K562 (cell line): ENCODE results near the gene LRRC39. TPM values are rescaled to one million over a fixed set of nuclear protein-coding genes. Genes with fewer than 3 reads are reported as not detected.

Experiments
- ATAC-seq: fragments of 200-7000 bp; cut with Tn5 transposase; 3 replicates; pipeline ENCODE4 v1.9.1; 2020; ENCODE audit warnings: moderate library complexity
- BruUV-seq: library from RNA; stranded (reverse); fragments of 400-500 nt; replicated peaks from 2 replicates; lab custom pipeline; 2021; lab: Mats Ljungman, UMichigan
- CTCF ChIA-PET: fragments of 300-600 bp; formaldehyde crosslinking; extraction: SDS; loops from one replicate; lab custom pipeline; 2021; ENCODE audit warnings: low intra/inter-chr PET ratio; lab: Yijun Ruan, JAX
- POLR2A ChIA-PET: fragments of 300-600, 350-650 bp; sonication (Branson Sonifier 250); formaldehyde crosslinking; extraction: SDS; loops from one replicate; lab custom pipeline; 2021; ENCODE audit warnings: antibody characterized with exemption, inconsistent platforms; lab: Yijun Ruan, JAX
- DNase-seq, 4 experiments: peaks; one replicate each; pipeline versions ENCODE4 v3.0.0 to v3.0.0-alpha.2; 2011 to 2018; ENCODE audit warnings: low spot score in 3 of 4, mixed read lengths in 3 of 4; ENCODE audit errors: extremely low read depth in 1 of 4
- FAIRE-seq: peaks from 2 replicates; lab custom pipeline; 2011; peaks lifted over from hg19 to GRCh38; lab: Jason Lieb, UNC
- H2AFZ ChIP-seq: 2 replicates; pipeline ENCODE4 v1.6.0; 2011; ENCODE audit warnings: low read depth, low read length, control low read depth, inconsistent platforms
- H3K27ac ChIP-seq: fragments of 200-600 bp; 3 replicates; pipeline ENCODE4 v1.8.0; 2011; ENCODE audit warnings: low read depth, mild to moderate bottlenecking, control low read depth, inconsistent platforms, low read length, moderate library complexity, mixed read lengths; ENCODE audit errors: extremely low read depth
- H3K27me3 ChIP-seq, 2 experiments: fragments of 300-600 bp in 1 of 2; 2 replicates in 1 of 2; 3 replicates in 1 of 2; pipeline versions ENCODE4 v1.6.0 to v1.8.0; 2011; ENCODE audit warnings: inconsistent platforms in 2 of 2, low read length in 2 of 2, mild to moderate bottlenecking in 1 of 2, mixed read lengths in 1 of 2, moderate library complexity in 1 of 2; ENCODE audit not compliant: control insufficient read depth in 2 of 2, insufficient read depth in 2 of 2
- H3K36me3 ChIP-seq: fragments of 300-600 bp; 3 replicates; pipeline ENCODE4 v1.8.0; 2011; ENCODE audit warnings: mild to moderate bottlenecking, low read length, inconsistent platforms; ENCODE audit not compliant: control insufficient read depth, insufficient read depth
- H3K4me1 ChIP-seq, 2 experiments: fragments of 200-600 bp in 1 of 2; replicated peaks in 1 of 2; 2 replicates in 1 of 2; 3 replicates in 1 of 2; pipeline versions ENCODE4 v1.5.1 to v1.8.0; 2011; ENCODE audit warnings: inconsistent platforms in 2 of 2, low read length in 2 of 2, mild to moderate bottlenecking in 1 of 2, mixed read lengths in 1 of 2, moderate library complexity in 1 of 2; ENCODE audit not compliant: control insufficient read depth in 2 of 2, insufficient read depth in 2 of 2
- H3K4me2 ChIP-seq: 2 replicates; pipeline ENCODE4 v1.6.1; 2011; ENCODE audit warnings: low read length, control low read depth, inconsistent platforms, mixed read lengths; ENCODE audit not compliant: insufficient read depth
- H3K4me3 ChIP-seq: fragments of 200-600 bp; sonication (generic), shearing (Covaris generic); 2 replicates; pipeline ENCODE4 v1.5.1; 2016; ENCODE audit warnings: control low read depth, inconsistent platforms
- H3K79me2 ChIP-seq: fragments of 200-600 bp; 3 replicates; pipeline ENCODE4 v1.8.0; 2011; ENCODE audit warnings: low read length, inconsistent platforms; ENCODE audit not compliant: control insufficient read depth, insufficient read depth
- H3K9ac ChIP-seq, 2 experiments: 2 replicates each; pipeline versions ENCODE4 v1.6.0 to v1.6.1; 2011; ENCODE audit warnings: low read depth in 2 of 2, low read length in 2 of 2, control low read depth in 1 of 2, inconsistent platforms in 1 of 2, mild to moderate bottlenecking in 1 of 2, mixed read lengths in 1 of 2; ENCODE audit not compliant: insufficient read depth in 1 of 2
- H3K9me1 ChIP-seq: one replicate; pipeline ENCODE4 v1.6.0; 2011; ENCODE audit warnings: inconsistent platforms, mild to moderate bottlenecking, low read length, moderate library complexity; ENCODE audit not compliant: control insufficient read depth, insufficient read depth
- H3K9me3 ChIP-seq: replicated peaks from 2 replicates; pipeline ENCODE4 v1.5.1; 2011; ENCODE audit warnings: low read depth, low read length, inconsistent platforms; ENCODE audit not compliant: control insufficient read depth, insufficient read depth
- H4K20me1 ChIP-seq: replicated peaks from 2 replicates; pipeline ENCODE4 v1.6.1; 2011; ENCODE audit warnings: low read length, inconsistent platforms, mixed read lengths; ENCODE audit not compliant: control insufficient read depth, insufficient read depth
- HLTF ChIP-seq: fragments of 450-650 bp; IDR thresholded peaks from 2 replicates; pipeline ENCODE4 v1.6.1; 2016
- JUNB ChIP-seq: fragments of 450-650 bp; formaldehyde crosslinking; conservative IDR thresholded peaks from 2 replicates; pipeline ENCODE4 v1.4.0; 2020; ENCODE audit warnings: mild to moderate bottlenecking
- MAFF ChIP-seq: IDR thresholded peaks from 2 replicates; pipeline ENCODE4 v1.6.1; 2012; ENCODE audit warnings: low read length, improper control_type of control experiment
- MYBL2 ChIP-seq, 2 experiments: fragments of 450-650 bp in 1 of 2; sonication (generic) in 1 of 2; formaldehyde crosslinking in 1 of 2; IDR thresholded peaks; 2 replicates each; pipeline versions ENCODE4 v1.6.1 to v1.8.1; 2017 to 2022; ENCODE audit warnings: borderline replicate concordance in 1 of 2, inconsistent platforms in 1 of 2, low read depth in 1 of 2, mild to moderate bottlenecking in 1 of 2, missing genetic modification reagents in 1 of 2, moderate library complexity in 1 of 2
- POLR2AphosphoS2 ChIP-seq: IDR thresholded peaks from 2 replicates; pipeline ENCODE4 v1.6.1; 2012; ENCODE audit warnings: low read length, improper control_type of control experiment
- SMARCA4 ChIP-seq: fragments of 450-650 bp; IDR thresholded peaks from 2 replicates; pipeline ENCODE4 v1.6.1; 2016
- ZBTB7A ChIP-seq: IDR thresholded peaks from 2 replicates; pipeline ENCODE4 v1.6.1; 2011; ENCODE audit warnings: low read depth, mild to moderate bottlenecking, low read length, moderate library complexity, borderline replicate concordance; ENCODE audit not compliant: control insufficient read depth
- WGBS: fragments of 100-300 bp; shearing (Covaris generic); methylation state at CpG from one replicate; pipeline ENCODE4 v1.1.6; 2016; ENCODE audit warnings: low coverage, mixed read lengths; ENCODE audit not compliant: insufficient coverage; ENCODE audit errors: missing lambda C conversion rate; 5-methylcytosine and 5-hydroxymethylcytosine counted together
- in situ Hi-C: fragments of 300-500 bp; cut with MboI; formaldehyde crosslinking; loops from 4 replicates; pipeline ENCODE4 v1.15.0; 2018; ENCODE audit warnings: inconsistent platforms, mixed read lengths
- intact Hi-C: fragments of 100-400 bp; cut with micrococcal nuclease; formaldehyde crosslinking; loops from 2 replicates; pipeline ENCODE4 v1.14.2; 2022
- polyA plus RNA-seq, 8 experiments: library from polyadenylated mRNA; depleted of rRNA in 4 of 8; stranded (reverse) in 5 of 8; unstranded in 3 of 8; fragments of >200 nt; fragmentation: Nextera tagmentation in 2 of 8; fragmentation: Illumina TruSeq in 1 of 8; extraction: Ambion mirVana in 2 of 8; extraction: Trizol in 1 of 8; gene quantifications; 2 replicates each; pipeline versions ENCODE4 v1.2.1 to v1.2.3, GENCODE V29; 2011 to 2014; ENCODE audit warnings: inconsistent platforms in 1 of 8, missing spikeins in 1 of 8
- total RNA-seq, 7 experiments: library from RNA; depleted of rRNA in 6 of 7; stranded (reverse); fragments of >200 nt in 6 of 7; fragmentation: Illumina TruSeq in 2 of 7; extraction: Trizol in 2 of 7; gene quantifications; 2 replicates each; pipeline versions ENCODE4 v1.2.1 to v1.2.3, GENCODE V29; 2011 to 2021; ENCODE audit warnings: low replicate concordance in 1 of 7
- TF ChIP-seq, protein P1 (sequence below): fragments of 250-450 bp; sonication (Bioruptor Pico); IDR thresholded peaks from 2 replicates; pipeline ENCODE4 v1.9.0; 2021; ENCODE audit warnings: mild to moderate bottlenecking
- TF ChIP-seq, protein P2 (sequence below), 2 experiments: fragments of 200-800 bp in 1 of 2; sonication (Bioruptor generic) in 1 of 2; sonication (generic) in 1 of 2; formaldehyde crosslinking in 1 of 2; IDR thresholded peaks in 1 of 2; conservative IDR thresholded peaks in 1 of 2; 2 replicates each; pipeline versions ENCODE4 v1.5.0 to v1.6.1; 2016 to 2020; ENCODE audit warnings: missing compliant biosample characterization in 1 of 2, missing genetic modification characterization in 1 of 2, missing genetic modification reagents in 1 of 2
- TF ChIP-seq, protein P3 (sequence below), 2 experiments: IDR thresholded peaks in 1 of 2; conservative IDR thresholded peaks in 1 of 2; 2 replicates each; pipeline ENCODE4 v1.6.1; 2016; ENCODE audit warnings: low read depth in 2 of 2, mild to moderate bottlenecking in 1 of 2, missing compliant biosample characterization in 1 of 2, missing genetic modification characterization in 1 of 2, moderate library complexity in 1 of 2
- TF ChIP-seq, protein P4 (sequence below): fragments of 150-350 bp; conservative IDR thresholded peaks from 2 replicates; pipeline ENCODE4 v1.6.1; 2014; ENCODE audit warnings: low read length

Gene LRRC39
- total and polyA plus RNA-seq, 9 of the 15 experiments (the other 6 are each of a cell fraction or from before 2014, with no cell fraction given) = 1.00 to 3.1 (median 1.3) TPM

DNA sequence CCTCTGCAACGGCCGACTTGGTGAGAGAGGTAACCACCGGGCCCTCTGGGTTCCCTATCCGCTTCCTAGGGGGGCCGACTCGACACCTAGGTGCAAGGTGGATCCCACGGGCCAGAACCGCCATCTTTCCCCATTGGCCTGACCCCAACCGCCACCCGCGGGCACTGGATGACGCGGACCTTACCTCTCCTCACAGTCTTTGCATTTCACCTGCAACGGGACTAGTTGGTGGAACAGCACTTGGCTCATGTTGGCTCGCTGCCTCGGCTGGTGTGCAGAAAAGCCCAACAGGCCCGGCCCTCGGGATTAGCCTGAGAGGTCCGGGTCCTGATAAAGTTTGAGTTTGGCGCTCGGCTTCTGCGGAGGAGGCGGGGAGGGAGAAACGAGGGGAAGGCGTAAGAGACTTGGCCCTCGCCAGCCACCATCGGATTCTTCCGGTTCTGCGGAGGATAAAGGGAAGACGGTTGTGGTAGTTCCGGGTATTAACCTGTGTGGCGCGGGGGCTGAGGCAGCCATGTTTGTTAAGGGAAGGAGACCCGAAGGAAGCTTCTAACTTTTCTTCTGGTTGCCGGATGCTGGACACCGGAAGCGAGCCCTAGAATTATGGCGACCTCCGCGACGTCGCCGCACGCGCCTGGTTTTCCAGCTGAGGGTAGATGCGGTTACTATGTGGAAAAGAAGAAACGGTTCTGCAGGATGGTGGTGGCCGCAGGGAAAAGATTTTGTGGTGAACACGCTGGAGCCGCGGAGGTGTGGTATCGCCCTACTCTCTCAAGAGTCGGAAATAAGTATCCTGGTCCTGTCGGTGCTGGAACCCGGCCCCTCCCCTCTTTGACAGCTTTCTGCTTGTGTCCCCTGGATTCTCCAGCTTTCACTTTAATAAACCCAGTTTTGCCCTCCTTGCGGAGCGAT lies 45.2 kb downstream of the LRRC39 start, which contains the start of the genes SASS6 and TRMT13:
TSS of gene SASS6 (minus strand) at position 365 of the 912 bp plus-strand sequence. CDS start at position 249, 116 bp downstream.
TSS of gene TRMT13 (plus strand) at position 598 of the 912 bp plus-strand sequence. CDS start at position 604, 6 bp downstream.
- Histone ChIP-seq H3K4me3 (peak within 1 kb of the TSS; percentile 51), H3K79me2 (peaks cover 79% of the 10 kb centered on the region), H3K9ac (peak within 1 kb of the TSS; percentile 77 to 94), H3K27ac (peak within 1 kb of the TSS; percentile 79), H3K9me3 (no peaks in the 10 kb centered on the region), H3K27me3 (no peaks in the 10 kb centered on the region), H4K20me1 (0 out of 2 replicates have a peak, but pooled peaks cover 6% of the 10 kb centered on the region), H2AFZ (peak within 1 kb of the TSS; percentile 96), H3K9me1 (no peaks in the 10 kb centered on the region), H3K4me2 (peak within 1 kb of the TSS; percentile 77), H3K4me1 (peaks cover 3 to 10% of the 10 kb centered on the region in 2 experiments; a peak in 2 of 5 replicates), H3K36me3 (peaks cover 44% of the 10 kb centered on the region)
- CTCF ChIA-PET = no interaction called here
- ATAC-seq (peak; percentile 90), DNase-seq (peak; percentile 85 to 99 (median 88)), FAIRE-seq (peak; percentile 95)
- no TSS peak for BruUV-seq
- intact Hi-C loops = loop anchor here (2.0 to 10.0 kb wide), 6 partner anchors 114 to 762 kb away; partner anchors contain the start of genes CDC14A, DBT, EXTL2 and RTCA
- 1% methylated on average over 57 of the region's 57 CpGs for WGBS
- POLR2A ChIA-PET = interaction anchor here (0.6 to 1.4 kb wide), 10 partner anchors 9 to 384 kb away, joined by 3 to 8 read pairs (median 4); partner anchors contain the start of gene RTCA
- in situ Hi-C loops = no loop called here
- 0 out of 2 replicates have a peak, but pooled peaks have one; percentile 50 for TF ChIP-seq HLTF
- TF ChIP-seq MAFF = no peak
- TF ChIP-seq, protein P1, sequence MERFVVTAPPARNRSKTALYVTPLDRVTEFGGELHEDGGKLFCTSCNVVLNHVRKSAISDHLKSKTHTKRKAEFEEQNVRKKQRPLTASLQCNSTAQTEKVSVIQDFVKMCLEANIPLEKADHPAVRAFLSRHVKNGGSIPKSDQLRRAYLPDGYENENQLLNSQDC = no peak
- TF ChIP-seq, protein P2, sequence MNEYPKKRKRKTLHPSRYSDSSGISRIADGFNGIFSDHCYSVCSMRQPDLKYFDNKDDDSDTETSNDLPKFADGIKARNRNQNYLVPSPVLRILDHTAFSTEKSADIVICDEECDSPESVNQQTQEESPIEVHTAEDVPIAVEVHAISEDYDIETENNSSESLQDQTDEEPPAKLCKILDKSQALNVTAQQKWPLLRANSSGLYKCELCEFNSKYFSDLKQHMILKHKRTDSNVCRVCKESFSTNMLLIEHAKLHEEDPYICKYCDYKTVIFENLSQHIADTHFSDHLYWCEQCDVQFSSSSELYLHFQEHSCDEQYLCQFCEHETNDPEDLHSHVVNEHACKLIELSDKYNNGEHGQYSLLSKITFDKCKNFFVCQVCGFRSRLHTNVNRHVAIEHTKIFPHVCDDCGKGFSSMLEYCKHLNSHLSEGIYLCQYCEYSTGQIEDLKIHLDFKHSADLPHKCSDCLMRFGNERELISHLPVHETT (CRISPR knock-in tag; conservative IDR thresholded peaks at IDR 0.05 in 1 of 2, IDR thresholded peaks at IDR 0.05 in 1 of 2) = peak in 1 of 2 experiments; percentile 92; a peak in 2 of 4 replicates
- TF ChIP-seq SMARCA4 = no peak
- no peak for TF ChIP-seq JUNB (CRISPR knock-in tag)
- TF ChIP-seq, protein P3, sequence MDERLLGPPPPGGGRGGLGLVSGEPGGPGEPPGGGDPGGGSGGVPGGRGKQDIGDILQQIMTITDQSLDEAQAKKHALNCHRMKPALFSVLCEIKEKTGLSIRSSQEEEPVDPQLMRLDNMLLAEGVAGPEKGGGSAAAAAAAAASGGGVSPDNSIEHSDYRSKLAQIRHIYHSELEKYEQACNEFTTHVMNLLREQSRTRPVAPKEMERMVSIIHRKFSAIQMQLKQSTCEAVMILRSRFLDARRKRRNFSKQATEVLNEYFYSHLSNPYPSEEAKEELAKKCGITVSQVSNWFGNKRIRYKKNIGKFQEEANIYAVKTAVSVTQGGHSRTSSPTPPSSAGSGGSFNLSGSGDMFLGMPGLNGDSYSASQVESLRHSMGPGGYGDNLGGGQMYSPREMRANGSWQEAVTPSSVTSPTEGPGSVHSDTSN (CRISPR knock-in tag; IDR thresholded peaks at IDR 0.05; ENCODE audit: low read depth) = no peak
- TF ChIP-seq, protein P3 (tag; conservative IDR thresholded peaks at IDR 0.05; ENCODE audit: low read depth) = peak; percentile 64
- peak; percentile 80 for TF ChIP-seq MYBL2 (IDR thresholded peaks at IDR 0.05; ENCODE audit: low read depth)
- TF ChIP-seq MYBL2 (CRISPR knock-in tag; IDR thresholded peaks at IDR 0.05; ENCODE audit: borderline replicate concordance) = no peak
- TF ChIP-seq, protein P4, sequence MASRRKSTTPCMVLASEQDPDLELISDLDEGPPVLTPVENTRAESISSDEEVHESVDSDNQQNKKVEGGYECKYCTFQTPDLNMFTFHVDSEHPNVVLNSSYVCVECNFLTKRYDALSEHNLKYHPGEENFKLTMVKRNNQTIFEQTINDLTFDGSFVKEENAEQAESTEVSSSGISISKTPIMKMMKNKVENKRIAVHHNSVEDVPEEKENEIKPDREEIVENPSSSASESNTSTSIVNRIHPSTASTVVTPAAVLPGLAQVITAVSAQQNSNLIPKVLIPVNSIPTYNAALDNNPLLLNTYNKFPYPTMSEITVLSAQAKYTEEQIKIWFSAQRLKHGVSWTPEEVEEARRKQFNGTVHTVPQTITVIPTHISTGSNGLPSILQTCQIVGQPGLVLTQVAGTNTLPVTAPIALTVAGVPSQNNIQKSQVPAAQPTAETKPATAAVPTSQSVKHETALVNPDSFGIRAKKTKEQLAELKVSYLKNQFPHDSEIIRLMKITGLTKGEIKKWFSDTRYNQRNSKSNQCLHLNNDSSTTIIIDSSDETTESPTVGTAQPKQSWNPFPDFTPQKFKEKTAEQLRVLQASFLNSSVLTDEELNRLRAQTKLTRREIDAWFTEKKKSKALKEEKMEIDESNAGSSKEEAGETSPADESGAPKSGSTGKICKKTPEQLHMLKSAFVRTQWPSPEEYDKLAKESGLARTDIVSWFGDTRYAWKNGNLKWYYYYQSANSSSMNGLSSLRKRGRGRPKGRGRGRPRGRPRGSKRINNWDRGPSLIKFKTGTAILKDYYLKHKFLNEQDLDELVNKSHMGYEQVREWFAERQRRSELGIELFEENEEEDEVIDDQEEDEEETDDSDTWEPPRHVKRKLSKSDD = no peak
- TF ChIP-seq POLR2AphosphoS2 = no peak
- peak; percentile 90 for TF ChIP-seq ZBTB7A
